Endothelial cell of umbilical vein (primary cell): Measurements from ENCODE around the gene C6orf89. TPM values are rescaled to one million over a fixed set of nuclear protein-coding genes. Genes with fewer than 3 reads are reported as not detected.

Source experiments
- BruUV-seq: library from RNA; stranded (reverse); fragments of 400-500 nt; replicated peaks from 2 replicates; lab custom pipeline; 2021; lab: Mats Ljungman, UMichigan
- CTCF ChIA-PET: fragments of 300-600, 350-600 bp; sonication (Branson Sonifier 250); formaldehyde crosslinking; loops from one replicate; lab custom pipeline; 2021; ENCODE audit warnings: antibody characterized with exemption, inconsistent platforms; lab: Charles Lee
- POLR2A ChIA-PET: fragments of 300-600, 350-600 bp; sonication (Branson Sonifier 250); formaldehyde crosslinking; loops from one replicate; lab custom pipeline; 2021; ENCODE audit warnings: antibody characterized with exemption, inconsistent platforms; lab: Charles Lee
- DNase-seq: peaks from one replicate; pipeline ENCODE4 v3.0.0-alpha.2; 2011; ENCODE audit warnings: low read depth, low spot score
- FAIRE-seq: peaks from 2 replicates; lab custom pipeline; 2011; peaks lifted over from hg19 to GRCh38; lab: Jason Lieb, UNC
- H2AFZ ChIP-seq: 2 replicates; pipeline ENCODE4 v1.6.0; 2012; ENCODE audit warnings: low read depth, low read length, control low read depth, inconsistent platforms
- H3K27ac ChIP-seq: 2 replicates; pipeline ENCODE4 v1.5.1; 2011; ENCODE audit warnings: low read depth, mild to moderate bottlenecking, control low read depth, low read length, moderate library complexity; ENCODE audit not compliant: insufficient read depth
- H3K27me3 ChIP-seq, 2 experiments: 2 replicates each; pipeline versions ENCODE4 v1.6.0 to v1.6.1; 2011; ENCODE audit warnings: low read length in 2 of 2, mixed read lengths in 1 of 2; ENCODE audit not compliant: control insufficient read depth in 2 of 2, insufficient read depth in 2 of 2
- H3K36me3 ChIP-seq, 2 experiments: 2 replicates in 1 of 2; 3 replicates in 1 of 2; pipeline ENCODE4 v1.5.1; 2011; ENCODE audit warnings: low read length in 2 of 2, mild to moderate bottlenecking in 1 of 2, moderate library complexity in 1 of 2; ENCODE audit not compliant: control insufficient read depth in 2 of 2, insufficient read depth in 2 of 2; ENCODE audit errors: extremely low read depth in 1 of 2
- H3K4me1 ChIP-seq: 3 replicates; pipeline ENCODE4 v1.5.1; 2011; ENCODE audit warnings: mild to moderate bottlenecking, low read length; ENCODE audit not compliant: control insufficient read depth, insufficient read depth; ENCODE audit errors: extremely low read depth
- H3K4me2 ChIP-seq: 2 replicates; pipeline ENCODE4 v1.6.1; 2011; ENCODE audit warnings: low read length, control low read depth, mixed read lengths; ENCODE audit not compliant: insufficient read depth
- H3K4me3 ChIP-seq, 3 experiments: fragments of 200-600 bp in 1 of 3; sonication (generic), shearing (Covaris generic) in 1 of 3; replicated peaks in 1 of 3; 2 replicates each; pipeline ENCODE4 v1.5.1; 2011 to 2016; ENCODE audit warnings: control low read depth in 3 of 3, low read length in 3 of 3, mild to moderate bottlenecking in 2 of 3, inconsistent platforms in 1 of 3, low read depth in 1 of 3, moderate library complexity in 1 of 3; ENCODE audit not compliant: insufficient read depth in 1 of 3
- H3K79me2 ChIP-seq: 2 replicates; pipeline ENCODE4 v1.6.0; 2012; ENCODE audit warnings: low read length, inconsistent platforms; ENCODE audit not compliant: control insufficient read depth, insufficient read depth
- H3K9ac ChIP-seq: replicated peaks from 2 replicates; pipeline ENCODE3; 2011; ENCODE audit warnings: low read length, control low read depth; ENCODE audit not compliant: insufficient read depth; ENCODE audit errors: extremely low read depth
- H3K9me1 ChIP-seq: replicated peaks from 3 replicates; pipeline ENCODE4 v1.6.0; 2011; ENCODE audit warnings: mild to moderate bottlenecking, low read length; ENCODE audit not compliant: control insufficient read depth, insufficient read depth; ENCODE audit errors: extremely low read depth
- H3K9me3 ChIP-seq: replicated peaks from 2 replicates; pipeline ENCODE4 v1.5.1; 2012; ENCODE audit warnings: low read length, inconsistent platforms; ENCODE audit not compliant: control insufficient read depth, insufficient read depth
- H4K20me1 ChIP-seq: replicated peaks from 2 replicates; pipeline ENCODE3; 2011; ENCODE audit warnings: mild to moderate bottlenecking, low read length; ENCODE audit not compliant: control insufficient read depth, insufficient read depth; ENCODE audit errors: extremely low read depth
- EZH2 ChIP-seq: IDR thresholded peaks from 2 replicates; pipeline ENCODE4 v1.6.1; 2012; ENCODE audit warnings: borderline replicate concordance, low read depth, mild to moderate bottlenecking, moderate library complexity, low read length, inconsistent platforms; ENCODE audit not compliant: severe bottlenecking
- GATA2 ChIP-seq: IDR thresholded peaks from 2 replicates; pipeline ENCODE4 v1.7.0; 2011; ENCODE audit warnings: low read depth, mild to moderate bottlenecking, moderate library complexity, mixed read lengths, low read length; ENCODE audit not compliant: insufficient read length, insufficient read depth
- MYC ChIP-seq: IDR thresholded peaks from one replicate; pipeline ENCODE4 v1.6.1; 2011; ENCODE audit warnings: mild to moderate bottlenecking, low read depth, low read length
- POLR2A ChIP-seq: IDR thresholded peaks from 2 replicates; pipeline ENCODE4 v1.6.1; 2012; ENCODE audit warnings: low read depth, mild to moderate bottlenecking, control low read depth, low read length
- dilution Hi-C: fragments of 300-500 bp; cut with MboI; formaldehyde crosslinking; loops from one replicate; pipeline ENCODE4 v1.15.0; 2019; ENCODE audit warnings: low sequenced_read_pairs; ENCODE audit not compliant: extremely low pct_ligation_motif_present
- intact Hi-C: fragments of 100-400 bp; cut with micrococcal nuclease; formaldehyde crosslinking; loops from one replicate; pipeline ENCODE4 v1.10.0; 2022
- polyA plus RNA-seq, 4 experiments: library from polyadenylated mRNA; depleted of rRNA in 3 of 4; stranded (reverse) in 3 of 4; unstranded in 1 of 4; fragments of >200 nt; gene quantifications; 2 replicates each; pipeline versions ENCODE4 v1.2.1 to v1.2.3, GENCODE V29; 2011 to 2012; ENCODE audit warnings: missing spikeins in 1 of 4
- total RNA-seq: library from RNA; stranded (reverse); gene quantifications from 2 replicates; pipeline ENCODE4 v1.2.3, GENCODE V29; 2021

The C6orf89 gene
- total and polyA plus RNA-seq, 2 donors (not counting 3 experiments of a cell fraction or from before 2014, with no cell fraction given), result 18.2 to 34.0 TPM

DNA sequence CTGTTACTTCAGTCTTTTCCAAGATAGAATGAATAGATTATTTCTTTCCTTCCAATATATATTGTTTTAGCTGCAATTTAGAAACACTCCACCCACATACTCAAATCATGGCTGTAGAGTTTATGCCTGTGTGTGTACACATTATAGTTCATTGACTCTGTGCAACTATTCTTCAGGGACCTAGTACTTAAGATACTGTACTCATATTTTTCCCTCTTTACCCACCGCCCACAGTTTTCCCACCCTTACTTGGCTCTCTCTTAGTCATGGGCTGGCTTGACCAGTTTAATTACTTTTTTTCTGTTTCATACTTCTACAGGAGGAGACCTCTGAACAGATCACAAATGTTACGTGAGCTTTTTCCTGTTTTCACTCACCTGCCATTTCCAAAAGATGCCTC is 30.4 kb downstream of the C6orf89 start:
- Histone ChIP-seq H3K4me1 (peaks cover 8% of the 10 kb centered on the region), H3K79me2 (no peaks in the 10 kb centered on the region), H3K36me3 (peaks cover 2 to 5% of the 10 kb centered on the region in 2 experiments), H4K20me1 (no peaks in the 10 kb centered on the region), H3K9me1 (no peaks in the 10 kb centered on the region), H3K4me3 (no peak overlapping the region), H3K27ac (no peak overlapping the region), H2AFZ (no peak overlapping the region), H3K9ac (no peak overlapping the region), H3K27me3 (no peaks in the 10 kb centered on the region), H3K4me2 (no peak overlapping the region), H3K9me3 (no peaks in the 10 kb centered on the region)
- dilution Hi-C loops (no loop called here), intact Hi-C loops (no loop called here)
- BruUV-seq, result no TSS peak
- CTCF ChIA-PET, result interaction anchor here (4.7 kb wide), 1 partner anchor 150 kb away, joined by 84 read pairs; no protein-coding TSS in a partner anchor
- no peak for TF ChIP-seq MYC
- TF ChIP-seq GATA2, result no peak
- FAIRE-seq (no peak), DNase-seq (no peak)
- POLR2A ChIA-PET, result no interaction called here

DNA sequence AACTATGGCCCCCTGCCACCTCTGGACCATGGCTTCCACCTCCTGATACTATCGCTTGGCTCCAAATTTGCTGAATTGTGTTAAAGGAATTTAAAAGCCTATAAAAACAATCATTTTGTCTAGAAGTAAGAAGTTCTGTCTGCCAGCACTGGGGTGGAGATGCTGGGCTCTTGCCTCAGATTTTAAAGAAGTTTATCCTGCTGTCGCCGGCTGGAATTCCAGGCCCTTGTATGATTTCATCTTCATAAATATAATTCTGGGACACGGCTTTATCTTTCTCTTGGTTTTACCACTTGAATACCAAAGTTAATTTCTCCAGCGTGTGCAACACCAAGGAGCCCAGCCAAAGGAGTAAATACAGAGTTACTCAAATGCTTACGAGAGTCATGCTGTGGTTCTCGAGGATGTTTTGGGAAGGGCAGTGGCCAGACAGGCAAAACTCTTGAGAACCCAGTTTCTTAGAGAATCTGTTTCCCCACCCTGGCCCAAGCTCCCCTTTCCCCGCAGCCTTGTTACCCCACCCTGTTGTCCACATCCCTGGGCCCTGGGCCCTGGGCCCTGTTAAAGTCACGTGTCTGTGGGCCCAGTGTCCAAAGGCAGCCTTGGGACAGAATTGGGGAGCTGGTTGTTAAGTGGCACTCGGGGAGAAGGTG is 31.9 kb downstream of the C6orf89 start:
- Histone ChIP-seq H3K4me2 (no peak overlapping the region), H3K9ac (no peak overlapping the region), H3K9me1 (no peaks in the 10 kb centered on the region), H2AFZ (no peak overlapping the region), H3K4me3 (no peak overlapping the region), H3K4me1 (peaks cover 5% of the 10 kb centered on the region), H3K9me3 (no peaks in the 10 kb centered on the region), H4K20me1 (no peaks in the 10 kb centered on the region), H3K27me3 (no peaks in the 10 kb centered on the region), H3K27ac (no peak overlapping the region), H3K36me3 (peaks cover 4 to 5% of the 10 kb centered on the region in 2 experiments), H3K79me2 (no peaks in the 10 kb centered on the region)
- POLR2A ChIA-PET, result no interaction called here
- dilution Hi-C loops (no loop called here), intact Hi-C loops (no loop called here)
- BruUV-seq, result no TSS peak
- FAIRE-seq (no peak), DNase-seq (no peak)
- CTCF ChIA-PET, result interaction anchor here (0.6 kb wide), 1 partner anchor 158 kb away, joined by 3 read pairs; no protein-coding TSS in a partner anchor
- TF ChIP-seq EZH2 (no peak), POLR2A (no peak)
